ENCODE measurements around the gene SAA1.
"Not testable (repeated sequence)": the region's sequence is repeated elsewhere in the genome, so short reads cannot be mapped to it uniquely, and the experiment has no call there.

SAA1 gene

DNA sequence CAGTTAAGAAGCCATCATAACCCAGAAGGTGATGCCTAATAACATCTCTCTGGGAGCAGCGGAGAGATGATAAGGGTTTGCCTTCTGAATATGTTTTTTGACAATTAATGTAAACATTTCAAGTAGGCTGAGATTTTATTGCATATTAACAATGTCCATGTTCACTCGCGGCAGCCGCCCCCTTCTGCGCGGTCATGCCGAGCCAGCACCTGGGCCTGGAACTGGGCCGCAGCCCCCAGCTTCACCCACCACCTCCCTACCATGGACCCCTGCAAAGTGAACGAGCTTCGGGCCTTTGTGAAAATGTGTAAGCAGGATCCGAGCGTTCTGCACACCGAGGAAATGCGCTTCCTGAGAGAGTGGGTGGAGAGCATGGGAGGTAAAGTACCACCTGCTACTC, 4.3 kb upstream of the SAA1 start:
- DNase-seq = no peak

DNA sequence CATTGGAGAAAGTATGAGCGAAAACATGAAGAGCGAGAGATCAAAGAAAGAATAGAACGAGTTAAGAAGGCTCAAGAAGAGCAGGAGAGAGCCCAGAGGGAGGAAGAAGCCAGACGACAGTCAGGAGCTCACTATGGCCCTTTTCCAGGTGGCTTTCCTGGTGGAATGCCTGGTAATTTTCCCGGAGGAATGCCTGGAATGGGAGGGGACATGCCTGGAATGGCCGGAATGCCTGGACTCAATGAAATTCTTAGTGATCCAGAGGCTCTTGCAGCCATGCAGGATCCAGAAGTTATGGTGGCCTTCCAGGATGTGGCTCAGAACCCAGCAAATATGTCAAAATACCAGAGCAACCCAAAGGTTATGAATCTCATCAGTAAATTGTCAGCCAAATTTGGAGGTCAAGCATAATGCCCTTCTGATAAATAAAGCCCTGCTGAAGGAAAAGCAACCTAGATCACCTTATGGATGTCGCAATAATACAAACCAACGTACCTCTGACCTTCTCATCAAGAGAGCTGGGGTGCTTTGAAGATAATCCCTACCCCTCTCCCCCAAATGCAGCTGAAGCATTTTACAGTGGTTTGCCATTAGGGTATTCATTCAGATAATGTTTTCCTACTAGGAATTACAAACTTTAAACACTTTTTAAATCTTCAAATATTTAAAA, 3.2 kb upstream of the SAA1 start:
- not testable (repeated sequence) for DNase-seq

DNA sequence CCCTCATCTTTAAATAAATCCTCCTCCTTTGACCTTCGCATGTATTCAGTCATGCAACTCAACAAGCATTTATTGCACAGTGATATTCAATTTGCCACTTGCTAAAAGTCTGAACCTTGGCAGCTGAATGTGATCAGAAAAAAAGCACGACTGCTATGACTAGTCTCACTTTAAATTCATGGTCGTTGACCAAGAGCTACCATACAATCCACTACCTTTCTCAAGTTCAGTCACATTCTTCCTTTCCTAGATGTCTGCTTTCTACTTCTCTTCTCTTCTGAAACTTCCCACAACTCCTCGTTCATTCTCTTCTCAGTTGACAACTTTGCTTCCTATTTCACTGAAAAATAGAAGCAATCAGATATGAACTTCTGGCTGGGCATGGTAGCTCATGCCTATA, 2.0 kb upstream of the SAA1 start:
- no peak for DNase-seq

DNA sequence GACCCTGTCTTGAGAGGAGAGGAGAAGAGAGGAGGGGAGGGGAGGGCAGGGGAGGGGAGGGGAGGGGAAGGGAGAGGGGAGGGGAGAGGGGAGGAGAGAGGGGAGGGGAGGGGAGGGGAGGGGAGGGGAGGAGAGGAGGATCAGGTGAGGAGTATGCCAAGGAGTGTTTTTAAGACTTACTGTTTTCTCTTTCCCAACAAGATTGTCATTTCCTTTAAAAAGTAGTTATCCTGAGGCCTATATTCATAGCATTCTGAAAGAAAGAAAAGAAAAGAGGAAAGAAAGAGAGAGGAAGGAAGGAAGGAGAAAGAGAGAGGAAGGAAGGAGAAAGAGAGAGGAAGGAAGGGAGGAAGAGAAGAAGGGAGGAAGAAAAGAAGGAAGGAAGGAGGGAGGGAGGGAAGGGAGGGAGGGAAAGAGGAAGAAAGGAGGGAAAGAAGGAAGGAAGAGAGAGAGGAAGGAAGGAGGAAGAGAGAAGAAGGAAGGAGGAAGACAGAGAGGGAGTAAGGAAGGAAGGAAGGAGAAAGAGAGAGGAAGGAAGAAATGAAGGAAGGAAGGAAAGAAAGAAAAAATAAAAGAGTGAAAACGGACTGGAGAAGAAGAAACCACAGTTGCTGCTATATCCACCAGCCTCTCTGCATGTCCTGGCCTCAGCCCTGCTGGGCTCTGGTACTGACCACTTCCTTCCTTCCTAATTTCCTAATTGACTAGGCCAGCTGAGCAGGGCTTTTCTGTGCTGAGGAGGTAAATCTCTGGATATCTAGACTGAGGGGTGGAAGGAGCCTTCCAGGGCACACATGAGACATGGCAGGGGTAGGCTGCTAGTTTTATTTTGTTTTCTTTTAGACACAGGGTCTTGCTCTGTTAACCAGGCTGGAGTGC, 1.1 kb upstream of the SAA1 start:
- DNase-seq = no peak

DNA sequence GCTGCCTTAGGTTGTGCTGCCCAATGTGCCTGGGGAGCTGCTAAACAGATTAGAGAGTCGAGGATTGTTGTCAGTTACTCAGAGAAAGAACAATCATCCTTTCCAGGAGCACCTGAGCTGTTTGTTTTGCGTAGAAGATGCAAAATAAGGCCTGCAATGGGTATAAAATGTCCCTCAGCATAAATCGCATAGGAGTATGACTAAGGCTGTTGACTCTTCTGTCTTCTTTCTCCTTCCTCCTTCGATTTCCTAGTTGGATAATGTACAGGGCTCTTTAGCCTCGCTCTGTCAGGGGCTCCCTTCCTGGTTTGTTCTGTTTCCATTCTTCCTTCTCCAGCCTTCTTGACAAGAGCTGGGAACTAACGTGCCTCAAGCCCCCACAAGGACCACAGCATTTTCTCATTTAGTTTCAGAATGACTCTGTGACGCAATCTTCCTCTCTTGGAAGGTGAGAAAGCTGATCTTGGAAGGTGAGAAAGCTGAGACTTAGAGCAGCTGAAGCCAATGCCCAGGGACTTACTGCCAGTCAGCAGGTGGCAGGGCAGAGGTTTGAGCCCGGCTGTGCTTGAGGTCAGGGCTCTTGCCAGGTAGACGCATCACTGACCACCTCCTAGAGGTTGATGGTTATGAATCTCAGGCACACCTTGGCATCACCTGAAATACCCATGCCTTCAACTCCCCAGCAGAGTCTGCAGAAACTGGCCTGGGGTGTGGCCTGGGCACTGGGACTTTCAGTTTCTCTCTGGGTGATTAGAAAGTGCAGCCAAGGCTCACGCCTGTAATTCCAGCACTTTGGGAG, 1.5 kb downstream of the SAA1 start:
- DNase-seq = not testable (repeated sequence)

DNA sequence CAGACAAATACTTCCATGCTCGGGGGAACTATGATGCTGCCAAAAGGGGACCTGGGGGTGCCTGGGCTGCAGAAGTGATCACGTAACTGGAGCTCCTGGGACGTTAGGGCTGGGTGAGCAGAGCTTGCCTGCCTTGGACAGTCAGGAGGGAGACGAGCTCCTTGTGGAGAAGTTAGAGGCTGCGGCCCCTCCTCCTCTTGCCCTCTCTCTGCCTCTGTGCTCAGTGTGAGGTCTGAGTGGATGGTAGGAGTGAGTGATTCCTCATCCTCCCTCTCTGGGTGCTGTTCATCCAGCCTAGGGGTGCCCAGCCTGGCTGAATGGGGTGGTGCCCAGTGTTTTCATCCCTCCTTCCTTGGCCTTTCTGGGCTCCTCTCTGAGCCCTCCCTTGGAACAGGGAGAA, 3.2 kb downstream of the SAA1 start:
- not testable (repeated sequence) for DNase-seq

DNA sequence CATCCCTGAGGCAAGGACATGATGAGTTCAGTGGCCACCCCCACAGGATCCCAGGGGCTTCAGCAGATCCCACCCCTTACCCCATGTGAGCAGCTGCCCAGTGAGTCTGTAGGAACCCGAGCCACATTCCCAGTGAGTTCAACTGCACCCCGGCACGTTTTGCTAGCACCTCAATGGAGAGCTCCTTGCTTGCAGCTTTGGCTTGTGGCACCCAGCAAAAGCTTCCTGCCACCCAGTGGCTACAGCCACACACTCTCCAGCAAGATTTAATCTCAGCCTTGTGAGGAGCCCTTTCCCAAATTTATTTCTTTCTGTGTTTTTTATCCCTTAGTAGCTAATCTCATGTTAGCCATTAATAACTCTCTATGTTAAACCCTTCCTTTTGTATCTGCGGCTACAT, 4.0 kb downstream of the SAA1 start:
- no peak for DNase-seq

DNA sequence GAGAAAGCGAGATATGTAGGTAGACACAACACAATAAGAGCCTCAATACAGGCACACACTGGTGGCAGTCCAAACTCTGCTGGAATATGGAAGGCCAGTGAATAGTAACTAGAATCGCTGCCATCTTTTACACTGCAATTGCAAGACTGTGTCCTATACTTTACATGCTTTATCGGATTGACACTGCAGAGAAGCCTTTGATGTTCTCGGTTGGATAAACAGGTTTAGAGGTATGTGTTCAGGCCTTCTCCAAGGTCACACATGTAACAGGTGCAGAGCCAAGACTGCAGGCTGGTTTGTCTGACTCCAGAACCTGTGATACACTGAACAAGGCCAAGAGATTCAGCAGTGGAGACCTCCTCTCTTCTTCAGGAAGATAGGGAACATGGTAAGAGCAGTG, 5.1 kb downstream of the SAA1 start:
- no peak for DNase-seq

DNA sequence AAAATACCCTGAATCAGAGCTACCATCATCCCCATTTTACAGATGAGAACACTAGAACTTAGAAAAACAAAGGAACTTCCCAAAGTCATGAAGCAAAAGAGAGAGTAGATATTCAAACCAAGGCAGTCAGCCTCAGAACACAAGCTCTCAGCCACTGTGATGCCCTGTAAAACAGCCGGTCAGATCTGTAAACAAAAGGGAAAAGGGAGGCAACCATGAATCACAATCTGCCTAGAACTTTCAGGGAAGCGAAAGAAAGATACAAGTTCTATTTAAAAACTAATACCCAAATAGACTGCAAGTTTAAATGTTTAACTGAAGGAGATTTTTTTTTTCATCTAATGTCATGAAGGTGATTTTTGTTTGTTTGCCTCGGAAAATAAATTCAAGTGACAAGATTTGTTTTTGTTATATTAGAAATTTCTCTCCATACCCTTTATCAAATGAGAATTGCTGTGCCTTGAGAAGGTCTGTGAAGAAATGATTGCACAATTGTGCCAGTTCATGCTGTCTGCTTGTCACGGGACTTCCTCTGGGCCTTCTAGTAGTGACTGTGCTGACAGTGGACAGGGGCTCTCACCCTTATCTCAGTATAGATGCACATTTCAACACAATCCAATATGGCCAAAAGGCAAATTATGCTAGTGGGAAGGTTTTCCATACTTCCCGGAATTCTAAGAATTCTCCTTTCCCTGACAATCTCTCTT, 11.7 kb downstream of the SAA1 start:
- DNase-seq = no peak

DNA sequence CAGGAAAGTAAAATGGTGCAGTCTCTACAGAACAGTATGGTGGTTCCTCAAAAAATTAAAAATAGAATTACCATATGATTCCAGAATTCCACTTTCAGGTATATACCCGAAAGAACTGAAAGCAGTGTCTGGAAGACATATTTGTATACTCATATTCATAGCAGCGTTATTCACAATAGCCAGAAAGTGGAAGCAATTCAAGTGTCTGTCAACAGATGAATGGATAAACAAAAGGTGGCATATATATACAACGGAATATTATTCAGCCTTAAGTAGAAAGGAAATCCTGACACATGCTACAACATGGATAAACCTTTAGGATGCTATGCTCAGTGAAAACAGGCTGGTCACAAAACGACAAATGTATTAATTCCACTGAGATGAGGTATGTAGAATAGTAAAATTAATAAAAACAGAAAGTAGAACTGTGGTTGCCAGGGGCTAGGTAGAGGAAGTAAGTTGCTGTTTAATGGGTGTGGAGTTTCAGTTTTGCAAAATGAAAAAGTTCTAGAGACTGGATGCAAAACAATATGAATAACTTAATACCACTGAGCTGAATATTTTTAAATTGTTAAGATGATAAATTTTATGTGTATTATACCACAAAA, 14.5 kb downstream of the SAA1 start:
- DNase-seq = no peak

DNA sequence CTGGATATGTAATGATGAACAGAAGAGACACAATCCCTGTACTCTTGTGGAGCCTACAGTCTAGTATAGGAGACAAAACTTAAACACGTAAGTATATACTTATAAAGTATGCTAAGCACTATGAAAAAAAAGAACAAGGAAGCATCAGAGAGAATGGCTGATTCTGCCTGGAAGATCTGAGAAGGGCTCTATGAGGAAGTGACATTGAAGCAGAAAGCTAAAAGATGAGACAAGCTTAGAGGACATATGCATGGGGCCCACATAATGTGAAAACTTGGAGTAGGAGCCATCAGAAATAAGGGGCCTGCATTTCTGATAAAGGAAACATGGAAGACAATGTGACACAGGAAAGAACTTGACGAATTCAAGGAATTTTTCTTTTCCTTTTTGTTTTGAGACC, 16.6 kb downstream of the SAA1 start:
- no peak for DNase-seq

DNA sequence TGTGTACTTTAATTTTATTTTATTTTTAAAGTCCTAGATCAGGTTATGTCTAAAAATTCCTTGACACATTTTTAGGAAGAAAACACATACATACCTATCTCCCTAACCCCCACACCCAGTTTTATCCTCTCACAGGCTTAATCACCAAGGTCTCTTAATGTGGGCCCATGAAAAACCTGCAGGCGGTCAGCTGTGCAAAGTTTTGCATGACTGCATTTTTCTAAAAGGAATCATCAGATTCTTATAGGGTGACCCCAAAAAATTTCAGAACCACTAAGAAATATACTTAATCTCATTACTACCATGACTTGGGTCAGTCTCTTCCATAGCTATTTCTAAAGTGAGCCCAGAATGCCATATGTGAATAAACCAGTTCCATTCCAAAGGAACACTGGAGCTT, 19.8 kb downstream of the SAA1 start:
- DNase-seq = no peak

DNA sequence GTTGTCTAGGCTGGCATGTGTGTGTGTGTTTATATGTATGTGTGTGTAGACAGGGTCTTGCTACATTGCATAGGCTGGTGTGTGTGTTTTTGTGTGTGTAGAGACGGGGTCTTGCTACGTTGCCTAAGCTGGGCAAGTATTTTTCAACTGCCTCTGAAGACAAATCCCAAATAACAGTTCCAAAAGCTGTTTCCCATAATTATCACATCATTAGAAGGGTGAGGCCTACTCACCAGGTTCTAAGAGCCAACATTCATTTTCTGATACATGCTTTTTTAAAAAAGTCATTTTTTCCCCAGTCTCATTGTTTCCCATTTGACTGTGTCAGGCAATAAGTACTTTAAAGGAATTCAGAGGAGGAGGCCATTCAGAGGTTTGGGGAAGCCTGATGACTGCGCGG, 22.8 kb downstream of the SAA1 start:
- DNase-seq = no peak

DNA sequence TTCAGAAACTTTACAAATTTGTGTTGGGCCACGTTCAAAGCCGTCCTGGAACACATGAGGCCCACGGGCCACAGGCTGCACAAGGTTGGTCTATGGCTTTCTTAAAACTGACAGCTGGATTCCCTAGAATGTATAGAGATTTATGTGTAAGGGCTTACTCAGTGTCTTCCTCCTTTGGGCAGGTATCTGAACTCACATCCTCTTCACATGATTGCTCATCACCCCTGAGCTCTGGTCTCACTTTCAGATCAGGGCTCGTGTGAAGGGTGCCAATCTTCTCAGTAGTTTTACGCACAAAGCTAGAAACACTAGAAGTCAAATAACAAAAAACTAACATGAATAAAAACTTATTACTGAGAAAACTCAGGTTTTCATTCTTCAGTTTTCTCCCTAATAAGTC, 28.8 kb downstream of the SAA1 start:
- no peak for DNase-seq

DNA sequence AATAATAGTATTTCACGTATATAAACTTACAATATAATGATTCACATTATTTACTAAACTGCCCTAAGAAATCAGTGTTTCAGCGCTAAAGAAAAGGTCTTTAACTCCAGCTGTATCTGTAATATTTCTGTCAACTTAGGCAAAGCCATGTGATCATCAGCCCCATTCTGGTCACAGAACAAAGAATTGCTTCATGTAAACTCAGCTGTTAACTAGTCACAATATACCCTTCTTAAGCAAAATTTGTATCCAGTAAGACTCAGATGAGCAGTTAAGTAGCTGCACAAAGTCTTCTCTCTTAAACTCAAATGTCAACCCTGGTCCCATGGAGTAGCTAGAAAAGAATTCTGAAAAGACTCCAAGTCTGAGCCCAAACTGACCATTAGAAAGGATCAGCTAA, 29.3 kb downstream of the SAA1 start:
- no peak for DNase-seq

DNA sequence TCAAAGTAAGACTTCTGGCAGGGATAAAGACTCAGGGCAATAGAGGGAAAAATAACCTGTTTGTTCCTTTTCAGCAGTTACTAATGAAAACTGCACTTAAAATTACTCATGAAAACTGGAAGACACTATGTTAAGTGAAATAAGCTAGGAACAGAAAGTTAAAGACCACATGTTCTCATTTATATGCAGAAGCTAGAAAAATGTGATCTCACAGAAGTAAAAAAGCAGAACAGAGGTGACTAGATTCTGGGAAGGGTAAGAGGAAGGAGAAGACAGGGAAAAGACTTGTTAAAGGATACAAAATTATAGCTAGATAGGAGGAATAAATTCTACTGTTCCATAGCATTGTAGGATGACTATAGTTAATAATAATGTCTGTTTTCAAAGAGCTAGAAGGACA, 33.7 kb downstream of the SAA1 start:
- DNase-seq = no peak

DNA sequence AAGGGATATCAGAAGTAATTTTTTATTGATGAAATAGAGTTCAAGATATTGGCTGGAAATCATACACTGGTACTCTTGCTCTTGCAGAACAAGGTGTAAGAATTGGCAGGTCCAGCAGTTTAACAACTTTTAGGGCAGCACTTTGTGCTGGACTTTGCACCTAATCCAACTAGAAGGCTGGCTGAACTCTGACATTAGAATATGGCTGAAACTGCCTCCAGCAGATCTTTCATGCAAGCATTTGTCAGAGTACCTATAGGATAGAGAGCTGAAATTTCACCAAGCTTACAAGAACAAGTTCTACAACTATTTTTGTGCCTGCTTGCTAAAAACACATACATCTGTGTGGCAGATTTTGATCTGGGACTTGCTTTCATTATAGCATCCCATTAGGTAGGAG, 38.7 kb downstream of the SAA1 start:
- no peak for DNase-seq

DNA sequence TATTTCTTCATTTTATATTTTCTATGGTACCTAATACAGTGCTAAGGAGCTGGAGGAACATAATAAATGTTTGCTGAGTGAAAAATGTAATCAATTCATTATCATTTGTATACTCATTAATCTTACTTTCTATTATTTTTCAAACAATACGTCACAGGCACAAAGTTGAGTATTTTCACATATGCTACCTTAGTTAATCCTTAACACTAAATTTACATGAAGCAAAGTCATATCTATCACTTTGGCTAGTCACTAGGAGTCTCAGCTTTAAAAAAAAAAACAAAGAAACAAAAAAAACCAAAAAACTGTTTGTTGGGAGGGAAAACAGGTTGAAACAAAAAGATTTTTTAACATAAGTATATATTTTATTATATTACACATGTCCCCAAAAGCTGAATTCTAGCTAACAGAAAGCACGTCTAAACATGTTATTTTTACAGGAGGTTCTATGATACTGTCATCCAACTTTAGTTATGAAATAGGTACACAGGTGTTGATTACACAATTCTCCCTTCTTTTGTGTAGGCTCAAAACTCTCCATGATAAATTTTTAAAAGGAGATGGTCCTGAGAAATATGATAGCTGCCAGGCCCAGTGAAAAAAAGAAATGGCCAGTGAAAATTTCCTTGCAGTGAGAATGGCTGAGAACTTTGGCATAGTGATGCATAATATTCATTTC, 41.5 kb downstream of the SAA1 start:
- DNase-seq = no peak

DNA sequence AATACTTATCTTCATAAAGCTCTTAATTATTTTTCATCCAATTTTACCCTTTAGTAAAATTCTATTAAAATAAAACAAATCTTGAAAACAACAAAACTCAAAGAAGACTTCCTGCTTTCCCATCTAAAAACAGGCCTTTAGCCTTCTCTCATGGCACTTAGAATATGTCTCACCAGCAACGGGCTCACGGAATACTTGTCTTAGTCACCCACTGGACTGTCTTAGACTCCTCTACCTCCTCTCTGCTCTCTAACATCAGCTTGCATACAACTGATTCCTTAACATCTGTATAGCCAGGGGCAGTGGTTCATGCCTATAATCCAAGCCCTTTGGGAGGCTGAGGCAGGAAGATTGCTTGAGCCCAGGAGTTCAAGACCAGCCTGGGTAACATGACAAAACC, 42.2 kb downstream of the SAA1 start:
- no peak for DNase-seq

DNA sequence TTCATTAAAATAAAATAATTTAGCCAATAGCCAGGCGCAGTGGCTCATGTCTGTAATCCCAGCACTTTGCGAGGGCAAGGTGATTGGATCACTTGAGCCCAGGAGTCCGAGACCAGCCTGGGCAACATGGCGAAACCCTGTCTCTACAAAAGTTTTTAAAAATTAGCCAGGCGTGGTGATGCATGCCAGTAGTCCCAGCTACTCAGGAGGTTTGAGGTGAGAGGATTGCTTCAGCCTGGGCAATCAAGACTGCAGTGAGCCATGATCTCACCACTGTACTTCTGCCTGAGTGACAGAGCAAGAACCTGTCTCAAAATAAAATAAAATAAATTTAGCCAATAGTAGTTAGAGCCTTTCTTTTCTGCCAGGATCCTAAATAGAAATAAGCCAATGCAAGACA, 43.6 kb downstream of the SAA1 start:
- DNase-seq = no peak

DNA sequence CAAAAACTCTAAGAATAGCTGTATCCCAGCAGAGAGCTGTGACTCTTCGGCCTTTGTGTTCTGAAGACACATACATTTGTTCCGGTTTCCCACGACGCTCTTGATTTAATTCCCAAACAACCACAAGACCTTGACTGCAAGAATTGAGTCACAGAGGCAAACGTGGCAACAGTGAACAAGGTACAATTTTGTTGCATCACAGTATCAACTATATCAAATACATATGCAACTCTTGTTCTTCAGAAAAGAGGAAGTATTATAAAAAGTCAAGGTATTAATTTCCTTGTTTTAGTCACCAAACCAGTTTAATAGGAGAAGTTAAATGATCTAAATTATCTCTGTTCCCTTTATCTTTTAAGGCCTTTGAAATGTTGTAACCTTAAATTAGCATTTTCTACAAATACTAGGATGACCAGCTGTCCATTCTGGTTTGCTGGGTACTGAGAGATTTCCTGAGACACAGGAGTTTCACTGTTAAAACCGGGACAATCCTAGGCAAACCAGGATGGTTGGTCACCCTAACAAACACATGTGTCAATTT, 44.8 kb downstream of the SAA1 start:
- no peak for DNase-seq

DNA sequence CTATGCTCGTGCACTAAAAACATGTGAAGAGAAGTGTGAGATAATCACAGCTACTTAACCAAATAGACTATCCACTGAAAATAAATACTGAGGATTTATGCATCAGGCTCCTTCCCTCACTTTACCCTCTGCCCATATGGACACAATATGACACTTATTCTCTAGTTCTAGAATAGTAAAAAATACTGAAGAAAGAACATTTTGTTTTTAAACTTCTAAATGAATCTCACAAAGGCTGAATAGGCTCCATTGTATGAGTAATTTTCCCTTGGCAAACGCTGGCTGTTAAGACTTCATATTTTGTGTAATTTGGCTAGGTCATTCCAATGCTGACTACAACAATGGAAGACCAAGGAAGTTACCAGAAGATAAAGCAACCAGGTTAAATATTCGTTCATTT, 45.9 kb downstream of the SAA1 start:
- DNase-seq = no peak

Measured in activated naive CD4-positive, alpha-beta T cell treated with anti-CD3 and anti-CD28 coated beads, Interleukin-2, amount 50 U/mL, for 16 hours (primary cell).